Activated T-helper 2 cell treated with anti-CD3 and anti-CD28 coated beads, Interferon-gamma antibody, Interleukin-2, Interleukin-4, amounts not matched to agents 10 μg/mL and 5 μg/mL and 100 μg/mL, durations not matched to agents 14 hours and 24 hours and 36 hours (primary cell): ENCODE results near the gene C1QC. TPM values are rescaled to one million over a fixed set of nuclear protein-coding genes. Genes with fewer than 3 reads are reported as not detected.
A peak's percentile ranks its signal among the peaks of the same experiment; 100 is the strongest.

ENCODE experiments used
- DNase-seq: peaks from one replicate; pipeline ENCODE4 v3.0.0; 2021; ENCODE audit warnings: low spot score
- H3K27ac Mint-ChIP-seq: one replicate; pipeline ENCODE4 v1.8.0; 2021; ENCODE audit warnings: mixed read lengths
- H3K27me3 Mint-ChIP-seq: one replicate; pipeline ENCODE4 v1.8.0; 2021; ENCODE audit warnings: low read depth, mixed read lengths
- H3K36me3 Mint-ChIP-seq: one replicate; pipeline ENCODE4 v1.8.0; 2021; ENCODE audit warnings: low read depth, mixed read lengths
- H3K4me1 Mint-ChIP-seq: one replicate; pipeline ENCODE4 v1.8.0; 2021; ENCODE audit warnings: low read depth, mixed read lengths
- H3K4me3 Mint-ChIP-seq: one replicate; pipeline ENCODE4 v1.8.0; 2021; ENCODE audit warnings: low read depth, mild to moderate bottlenecking, moderate library complexity, mixed read lengths
- H3K9me3 Mint-ChIP-seq: one replicate; pipeline ENCODE4 v1.8.0; 2021; ENCODE audit warnings: mixed read lengths
- intact Hi-C: fragments of 100-400 bp; cut with micrococcal nuclease; formaldehyde crosslinking; loops from one replicate; pipeline ENCODE4 v1.15.1; 2023
- total RNA-seq: library from RNA; stranded (reverse); gene quantifications from 2 replicates; pipeline ENCODE4 v1.2.3, GENCODE V29; 2022

Gene C1QC
- total RNA-seq, 1 donor from 2014 or later, result not detected

DNA sequence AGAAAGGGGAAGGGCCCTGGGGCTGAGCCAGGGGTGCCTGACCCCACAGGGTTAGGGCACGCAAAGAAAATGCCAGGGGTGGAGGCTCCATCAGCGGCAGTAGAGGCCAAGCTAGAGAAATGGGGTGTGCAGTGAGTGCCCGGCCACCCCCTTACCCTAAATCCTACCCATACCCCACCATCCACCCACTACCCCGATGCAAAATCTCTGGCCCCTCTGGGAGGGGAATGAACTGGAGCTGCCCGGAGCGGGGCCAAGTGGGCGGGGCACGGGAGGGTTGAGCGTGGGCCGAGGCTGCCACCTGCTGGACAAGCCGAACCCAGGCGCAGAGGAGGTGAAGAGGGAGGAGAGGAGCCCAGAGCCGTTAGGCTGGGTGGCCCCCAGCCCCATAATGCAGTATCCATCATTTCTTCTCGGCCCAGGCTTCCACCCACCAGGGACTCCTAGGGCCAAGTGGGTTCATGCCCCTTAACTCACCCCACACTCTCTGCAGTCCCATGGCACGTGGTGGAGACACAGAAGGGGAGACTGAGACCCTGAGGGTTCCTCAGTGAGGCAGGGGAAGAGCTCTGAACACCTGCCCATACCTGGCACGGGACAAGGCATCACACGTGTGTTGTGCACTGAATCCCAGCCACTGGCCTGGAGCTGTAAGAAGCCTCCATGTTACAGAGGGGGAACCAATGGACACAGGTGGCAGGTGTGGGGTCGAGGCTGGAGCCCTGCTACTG is 1.4 kb upstream of the C1QC start:
- intact Hi-C loops, result loop anchor here (1.0 to 5.0 kb wide), 2 partner anchors 222 to 510 kb away; no protein-coding TSS in a partner anchor
- DNase-seq, result peak; percentile 44
- Mint-ChIP-seq H3K27ac (no peak overlapping the region), H3K4me1 (no peaks in the 10 kb centered on the region), H3K4me3 (no peak overlapping the region), H3K9me3 (no peaks in the 10 kb centered on the region), H3K36me3 (no peaks in the 10 kb centered on the region), H3K27me3 (no peaks in the 10 kb centered on the region)

- H3K4me1 Mint-ChIP-seq, result no peaks in the 10 kb centered on the region
- intact Hi-C loops, result loop anchor here (5.0 kb wide), 1 partner anchor 512 kb away; no protein-coding TSS in a partner anchor
- H3K4me3 Mint-ChIP-seq, result no peak overlapping the region
- no peaks in the 10 kb centered on the region for H3K36me3 Mint-ChIP-seq
- no peak overlapping the region for H3K27ac Mint-ChIP-seq
- no peaks in the 10 kb centered on the region for H3K27me3 Mint-ChIP-seq
- H3K9me3 Mint-ChIP-seq, result no peaks in the 10 kb centered on the region
- DNase-seq, result no peak
These were observed 495 bp downstream of the C1QC start for GRCh38 chr1:22643928-22644327.

- Mint-ChIP-seq H3K27ac (no peak overlapping the region), H3K9me3 (no peaks in the 10 kb centered on the region), H3K4me3 (no peak overlapping the region), H3K4me1 (no peaks in the 10 kb centered on the region), H3K27me3 (no peaks in the 10 kb centered on the region), H3K36me3 (no peaks in the 10 kb centered on the region)
- intact Hi-C loops, result no loop called here
- DNase-seq, result no peak
These were observed 2.5 kb downstream of the C1QC start for GRCh38 chr1:22645931-22646330.

DNA sequence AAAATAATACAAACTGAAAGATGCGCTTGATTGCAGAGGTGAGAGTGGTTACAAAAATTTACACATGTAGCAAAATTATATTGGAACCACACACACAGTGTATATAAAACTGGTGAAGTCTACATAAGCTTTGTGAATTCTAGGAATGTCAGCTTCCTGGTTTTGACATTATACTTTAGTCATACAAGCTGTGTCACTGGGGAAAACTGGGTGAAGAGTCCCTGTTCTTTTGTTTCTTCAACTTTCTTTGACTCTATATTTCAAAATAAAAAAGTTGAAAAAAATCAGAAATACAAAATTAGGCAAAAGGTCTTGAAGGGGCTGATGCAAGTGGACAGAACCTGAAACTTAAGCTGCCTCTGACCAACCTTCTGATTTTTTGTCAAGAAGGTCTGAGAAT is 3.0 kb downstream of the C1QC start:
- H3K27ac Mint-ChIP-seq, result no peak overlapping the region
- intact Hi-C loops, result no loop called here
- H3K27me3 Mint-ChIP-seq, result no peaks in the 10 kb centered on the region
- no peaks in the 10 kb centered on the region for H3K9me3 Mint-ChIP-seq
- H3K36me3 Mint-ChIP-seq, result no peaks in the 10 kb centered on the region
- H3K4me3 Mint-ChIP-seq, result no peak overlapping the region
- H3K4me1 Mint-ChIP-seq, result no peaks in the 10 kb centered on the region
- DNase-seq, result no peak

DNA sequence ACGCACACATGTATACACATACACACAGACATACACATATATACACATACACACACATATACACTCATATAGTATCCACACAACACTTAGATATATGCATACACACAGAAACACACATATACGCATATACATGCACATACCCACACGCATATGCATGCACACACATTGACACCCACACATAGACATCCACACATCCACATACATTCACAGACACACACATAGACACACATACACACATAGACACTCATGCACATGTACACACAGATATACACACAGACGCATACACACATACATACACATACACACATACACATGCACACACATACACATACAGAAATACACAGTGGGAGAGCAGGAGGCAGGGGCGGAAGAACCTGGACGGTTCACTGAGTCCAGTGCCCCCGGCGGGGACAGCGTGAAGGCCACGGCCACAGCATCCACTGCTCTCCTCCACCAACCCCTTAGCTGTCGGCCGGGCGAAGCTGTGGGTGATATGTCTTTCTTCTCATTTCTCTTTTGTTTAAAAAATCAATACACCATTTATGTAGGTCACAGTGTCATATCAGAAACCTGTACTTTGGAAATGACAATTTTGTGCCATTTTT is 6.8 kb downstream of the C1QC start:
- Mint-ChIP-seq H3K27ac (no peak overlapping the region), H3K4me1 (no peaks in the 10 kb centered on the region), H3K9me3 (no peaks in the 10 kb centered on the region), H3K27me3 (peaks cover 4% of the 10 kb centered on the region), H3K4me3 (no peak overlapping the region), H3K36me3 (no peaks in the 10 kb centered on the region)
- intact Hi-C loops, result no loop called here
- no peak for DNase-seq

GRCh38 chr1:22651941-22652856 is 8.8 kb downstream of the C1QC start:
- DNase-seq, result no peak
- H3K4me3 Mint-ChIP-seq, result no peak overlapping the region
- H3K36me3 Mint-ChIP-seq, result no peaks in the 10 kb centered on the region
- intact Hi-C loops, result no loop called here
- H3K9me3 Mint-ChIP-seq, result no peaks in the 10 kb centered on the region
- no peak overlapping the region for H3K27ac Mint-ChIP-seq
- H3K27me3 Mint-ChIP-seq, result peaks cover 4% of the 10 kb centered on the region
- H3K4me1 Mint-ChIP-seq, result no peaks in the 10 kb centered on the region

DNA sequence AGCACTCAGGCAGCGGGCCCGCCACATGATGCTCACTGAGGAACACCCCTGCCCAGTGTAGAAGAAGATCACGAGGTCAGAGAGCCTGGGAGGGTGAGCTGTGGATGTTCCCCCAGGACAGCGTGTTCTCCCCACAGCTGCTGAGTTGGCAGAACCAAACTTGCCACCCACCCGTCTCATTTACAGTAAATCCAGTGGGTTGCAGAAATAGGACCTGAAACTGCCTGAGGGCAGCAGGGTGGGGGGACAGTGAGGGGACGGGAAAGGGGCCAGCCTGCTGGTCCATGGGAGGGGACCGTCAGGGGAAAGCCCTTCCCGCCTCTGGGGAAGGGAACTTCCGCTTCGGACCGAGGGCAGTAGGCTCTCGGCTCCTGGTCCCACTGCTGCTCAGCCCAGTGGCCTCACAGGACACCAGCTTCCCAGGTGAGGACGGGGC is 9.5 kb downstream of the C1QC start, which contains the start of gene C1QB:
Gene C1QB, plus strand, starts transcription at position 356 of the 436 bp plus-strand sequence. CDS start 6,227 bp downstream, outside the sequence.
- no peaks in the 10 kb centered on the region for H3K4me1 Mint-ChIP-seq
- H3K27ac Mint-ChIP-seq, result no peak within 1 kb of the TSS
- no peak within 1 kb of the TSS for H3K4me3 Mint-ChIP-seq
- no peaks in the 10 kb centered on the region for H3K36me3 Mint-ChIP-seq
- no peaks in the 10 kb centered on the region for H3K9me3 Mint-ChIP-seq
- peaks cover 6% of the 10 kb centered on the region for H3K27me3 Mint-ChIP-seq
- no peak for DNase-seq
- intact Hi-C loops, result no loop called here

DNA sequence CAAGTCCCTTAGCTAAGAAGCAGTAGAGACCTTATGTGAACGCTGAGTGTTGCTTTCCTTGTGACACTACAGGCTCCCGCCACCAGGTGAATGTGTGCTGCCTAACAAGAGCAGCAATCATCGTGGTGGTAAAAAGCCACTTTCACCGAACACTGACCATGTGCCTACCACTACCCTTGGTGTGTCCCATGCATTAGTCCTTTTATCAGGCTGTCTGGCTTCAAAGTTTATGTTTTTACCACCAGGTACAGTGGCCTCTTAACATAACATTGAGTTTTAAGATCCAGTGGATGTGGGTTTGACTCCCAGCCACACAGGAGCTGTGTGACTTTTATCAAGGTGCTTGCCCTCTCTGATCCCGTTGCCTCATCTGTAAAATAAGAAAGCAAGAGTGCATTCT is 11.3 kb downstream of the C1QC start:
- no peaks in the 10 kb centered on the region for H3K4me1 Mint-ChIP-seq
- DNase-seq, result no peak

GRCh38 chr1:22658385-22659163 is 15.1 kb downstream of the C1QC start:
- Mint-ChIP-seq H3K36me3 (no peaks in the 10 kb centered on the region), H3K4me3 (no peak overlapping the region), H3K4me1 (no peaks in the 10 kb centered on the region), H3K27ac (no peak overlapping the region), H3K9me3 (no peaks in the 10 kb centered on the region), H3K27me3 (peaks cover 6% of the 10 kb centered on the region)
- no peak for DNase-seq
- intact Hi-C loops, result no loop called here

More for the DNA sequence above, 11.3 kb downstream of the C1QC start:
- Mint-ChIP-seq H3K9me3 (no peaks in the 10 kb centered on the region), H3K27ac (no peak overlapping the region), H3K4me3 (no peak overlapping the region), H3K27me3 (peaks cover 6% of the 10 kb centered on the region), H3K36me3 (no peaks in the 10 kb centered on the region)
- intact Hi-C loops, result no loop called here

GRCh38 chr1:22660716-22661241 is 17.3 kb downstream of the C1QC start:
- Mint-ChIP-seq H3K9me3 (no peaks in the 10 kb centered on the region), H3K4me1 (no peaks in the 10 kb centered on the region), H3K36me3 (no peaks in the 10 kb centered on the region), H3K4me3 (no peak overlapping the region), H3K27ac (no peak overlapping the region), H3K27me3 (peaks cover 2% of the 10 kb centered on the region)
- intact Hi-C loops, result no loop called here
- no peak for DNase-seq

DNA sequence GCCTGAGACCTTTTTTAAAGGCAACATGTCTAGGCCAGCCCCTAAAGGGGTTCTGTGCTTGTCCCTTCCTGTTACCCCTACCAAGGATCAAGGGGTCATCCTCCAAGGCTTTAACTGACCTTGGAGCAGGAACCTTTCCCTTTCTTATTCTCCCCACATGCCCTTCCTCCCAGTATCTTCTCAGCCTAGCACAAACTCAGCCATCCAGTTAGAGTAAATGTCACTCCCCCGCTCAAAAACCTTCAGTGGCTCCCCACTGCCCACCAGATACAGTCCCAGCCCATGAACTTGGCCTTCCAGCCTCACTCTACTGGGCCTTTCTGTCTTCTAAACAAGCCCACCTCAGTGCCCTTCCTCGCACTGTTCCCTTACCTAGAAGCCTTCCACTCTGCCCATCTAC is 18.4 kb downstream of the C1QC start:
- H3K27ac Mint-ChIP-seq, result no peak overlapping the region
- intact Hi-C loops, result no loop called here
- no peak overlapping the region for H3K4me3 Mint-ChIP-seq
- H3K9me3 Mint-ChIP-seq, result no peaks in the 10 kb centered on the region
- no peak for DNase-seq
- no peaks in the 10 kb centered on the region for H3K4me1 Mint-ChIP-seq
- peaks cover 3% of the 10 kb centered on the region for H3K27me3 Mint-ChIP-seq
- no peaks in the 10 kb centered on the region for H3K36me3 Mint-ChIP-seq

- no peak overlapping the region for H3K27ac Mint-ChIP-seq
- H3K4me1 Mint-ChIP-seq, result no peaks in the 10 kb centered on the region
- H3K4me3 Mint-ChIP-seq, result no peak overlapping the region
- DNase-seq, result no peak
- intact Hi-C loops, result no loop called here
- H3K9me3 Mint-ChIP-seq, result no peaks in the 10 kb centered on the region
- H3K36me3 Mint-ChIP-seq, result no peaks in the 10 kb centered on the region
- H3K27me3 Mint-ChIP-seq, result peaks cover 4% of the 10 kb centered on the region
These were observed 18.9 kb downstream of the C1QC start for GRCh38 chr1:22662318-22662717.
